HT1080 (cell line): Measurements from ENCODE around the gene LRP1B. TPM values are rescaled to one million over a fixed set of nuclear protein-coding genes. Genes with fewer than 3 reads are reported as not detected.

ENCODE experiments used
- DNase-seq: peaks from one replicate; pipeline ENCODE4 v3.0.0-alpha.2; 2015; ENCODE audit warnings: low read depth
- total RNA-seq: library from RNA; depleted of rRNA; stranded (reverse); fragments of >200 nt; shearing (Covaris generic); gene quantifications from 2 replicates; pipeline ENCODE4 v1.2.3, GENCODE V29; 2014

LRP1B gene
- total RNA-seq, 1 experiment from 2014 or later = 0.05 TPM

GRCh38 chr2:141698500-141698899 is 432.3 kb downstream of the LRP1B start:
- DNase-seq = no peak

DNA sequence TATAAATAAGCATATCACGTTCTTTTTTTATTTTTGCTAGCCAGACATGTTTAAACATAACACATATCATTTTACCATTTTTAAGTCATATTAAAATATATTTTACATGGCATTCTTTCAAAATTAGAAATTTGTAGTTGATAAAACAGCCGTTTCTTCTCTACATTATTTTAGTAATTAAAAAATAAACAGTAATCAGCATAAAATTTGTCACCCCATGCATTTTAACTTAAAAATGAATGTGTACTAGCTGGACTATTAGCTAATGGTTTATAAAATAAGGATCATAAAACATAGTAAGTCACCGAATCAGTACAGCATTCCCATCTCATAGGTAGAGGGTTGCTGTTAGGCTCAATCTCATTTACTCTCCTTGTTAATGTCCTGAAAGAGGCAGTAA is 433.8 kb downstream of the LRP1B start:
- no peak for DNase-seq

- no peak for DNase-seq
These were observed 436.6 kb downstream of the LRP1B start for GRCh38 chr2:141694180-141694579.

DNA sequence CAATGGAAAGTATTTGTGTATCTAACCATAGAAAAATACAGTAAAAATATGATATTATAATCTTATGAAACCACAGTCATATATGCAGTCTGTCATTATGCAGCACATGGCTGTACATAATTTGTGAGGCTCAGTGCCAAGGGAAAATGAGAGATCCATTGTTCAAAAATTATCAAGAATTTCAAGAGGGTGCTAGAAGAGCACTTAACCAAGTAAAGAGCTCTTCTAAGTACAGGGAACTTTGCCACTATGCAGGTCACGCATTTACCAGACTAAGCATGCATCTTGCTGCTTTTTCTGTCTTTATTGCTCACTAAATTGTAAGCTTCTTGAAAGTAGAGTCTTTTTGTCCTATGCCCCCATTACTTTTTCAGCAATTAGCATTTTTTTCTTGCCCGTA is 438.0 kb downstream of the LRP1B start:
- no peak for DNase-seq

DNA sequence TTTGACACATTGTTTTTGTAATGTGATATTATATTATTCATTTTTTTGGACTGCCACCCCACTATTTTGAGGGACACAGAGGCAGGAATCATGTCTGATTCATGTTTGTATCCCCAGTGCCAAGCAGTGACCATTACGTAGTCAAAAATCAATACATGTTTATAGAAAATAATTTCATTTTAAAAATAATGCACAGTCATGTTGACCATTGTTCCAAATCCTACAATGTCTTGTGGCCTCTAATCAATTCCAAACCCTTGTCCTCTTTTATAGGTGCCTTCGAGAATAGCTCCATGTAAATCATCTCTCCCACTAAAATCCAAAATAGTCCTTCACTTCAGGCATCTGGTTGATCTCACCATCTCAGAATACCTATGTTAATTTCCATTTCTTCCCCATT is 454.7 kb downstream of the LRP1B start:
- DNase-seq = no peak

- no peak for DNase-seq
These were observed 464.6 kb downstream of the LRP1B start for GRCh38 chr2:141666191-141666590.

DNA sequence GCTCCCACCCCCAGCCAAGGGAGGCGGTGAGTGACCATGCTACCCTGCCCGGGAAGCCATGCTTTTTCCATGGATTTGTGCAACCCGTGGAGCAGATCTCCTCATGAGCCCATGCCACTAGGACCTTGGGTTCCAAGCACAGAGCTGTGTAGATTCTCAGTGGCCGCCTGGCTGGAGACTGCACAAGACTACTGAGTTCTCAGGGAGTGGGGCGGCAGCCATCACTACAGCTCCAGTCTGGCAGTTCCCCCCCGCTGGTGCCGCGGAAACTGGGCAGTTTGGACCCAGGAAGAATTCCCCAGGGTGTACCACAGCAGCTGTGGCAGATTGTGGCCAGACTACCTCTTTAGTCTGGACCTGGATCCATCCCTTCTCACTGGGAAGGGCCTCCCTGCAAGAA is 470.6 kb downstream of the LRP1B start:
- DNase-seq = no peak

GRCh38 chr2:141654311-141654710 is 476.5 kb downstream of the LRP1B start:
- no peak for DNase-seq

- no peak for DNase-seq
These were observed 477.6 kb downstream of the LRP1B start for GRCh38 chr2:141653184-141653583.

GRCh38 chr2:141652308-141652707 is 478.5 kb downstream of the LRP1B start:
- no peak for DNase-seq

- no peak for DNase-seq
These were observed 483.5 kb downstream of the LRP1B start for GRCh38 chr2:141647353-141647752.

- DNase-seq = peak; percentile 61
These were observed 489.4 kb downstream of the LRP1B start for GRCh38 chr2:141641462-141641861.

- DNase-seq = no peak
These were observed 491.0 kb downstream of the LRP1B start for GRCh38 chr2:141639809-141640208.

DNA sequence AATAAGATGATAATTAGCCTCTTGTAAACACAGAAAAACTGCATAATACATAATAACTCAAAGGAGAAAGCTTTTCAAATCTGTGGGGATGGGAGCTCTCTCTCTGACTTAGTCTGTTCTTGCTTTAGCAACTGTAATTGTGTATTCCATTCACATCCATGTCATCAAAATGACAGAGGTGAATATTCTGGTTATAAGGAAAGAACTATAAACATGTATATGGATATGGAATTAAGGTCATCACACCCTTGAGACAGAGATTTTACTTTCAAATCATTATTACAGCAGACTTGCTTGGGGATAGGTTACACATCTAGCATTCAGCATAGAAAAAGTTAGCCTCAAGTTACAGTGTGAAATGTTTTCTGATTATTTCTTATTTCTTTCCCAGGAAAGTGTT is 497.7 kb downstream of the LRP1B start:
- no peak for DNase-seq

- DNase-seq = no peak
These were observed 500.3 kb downstream of the LRP1B start for GRCh38 chr2:141630407-141630930.

DNA sequence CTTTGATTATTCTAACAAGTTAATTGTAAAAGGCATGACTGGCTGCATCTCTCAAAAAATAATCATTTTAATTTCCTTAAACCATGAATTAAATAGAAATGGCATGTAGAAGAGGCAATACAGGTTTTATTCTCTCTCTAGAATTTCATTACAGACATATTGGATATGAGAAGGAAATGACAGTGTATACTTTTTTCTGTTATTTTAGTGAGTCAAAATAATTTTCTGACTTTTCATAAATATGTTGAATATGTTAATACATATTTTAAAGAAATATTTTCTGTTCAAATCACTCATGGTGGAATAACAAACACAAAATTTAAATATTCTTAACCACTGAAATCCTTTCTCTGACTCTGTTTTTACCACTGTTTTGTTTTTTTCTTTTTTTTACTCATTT is 510.4 kb downstream of the LRP1B start:
- DNase-seq = no peak

GRCh38 chr2:141618457-141618856 is 512.4 kb downstream of the LRP1B start:
- DNase-seq = no peak

DNA sequence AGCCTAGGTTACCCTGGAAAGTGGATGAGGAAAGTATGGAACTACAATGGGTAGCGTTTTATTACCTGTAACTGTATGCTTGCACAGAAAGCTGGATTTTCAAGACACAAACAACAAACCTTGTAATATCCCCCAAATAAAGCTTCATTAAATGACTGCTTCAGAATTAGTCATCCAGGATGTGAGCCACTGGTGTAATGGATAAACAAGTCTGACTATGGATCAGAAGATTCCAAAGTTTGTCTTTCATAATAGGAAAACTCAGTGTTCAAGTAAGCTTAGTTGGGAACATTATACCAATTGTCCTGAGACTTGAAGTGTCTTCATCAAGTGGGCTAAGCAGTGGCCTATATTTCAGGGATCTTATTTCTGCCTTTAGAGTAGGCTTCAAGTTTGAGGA is 518.8 kb downstream of the LRP1B start:
- DNase-seq = peak; percentile 60

GRCh38 chr2:141611176-141611571 is 519.6 kb downstream of the LRP1B start:
- peak; percentile 28 for DNase-seq

DNA sequence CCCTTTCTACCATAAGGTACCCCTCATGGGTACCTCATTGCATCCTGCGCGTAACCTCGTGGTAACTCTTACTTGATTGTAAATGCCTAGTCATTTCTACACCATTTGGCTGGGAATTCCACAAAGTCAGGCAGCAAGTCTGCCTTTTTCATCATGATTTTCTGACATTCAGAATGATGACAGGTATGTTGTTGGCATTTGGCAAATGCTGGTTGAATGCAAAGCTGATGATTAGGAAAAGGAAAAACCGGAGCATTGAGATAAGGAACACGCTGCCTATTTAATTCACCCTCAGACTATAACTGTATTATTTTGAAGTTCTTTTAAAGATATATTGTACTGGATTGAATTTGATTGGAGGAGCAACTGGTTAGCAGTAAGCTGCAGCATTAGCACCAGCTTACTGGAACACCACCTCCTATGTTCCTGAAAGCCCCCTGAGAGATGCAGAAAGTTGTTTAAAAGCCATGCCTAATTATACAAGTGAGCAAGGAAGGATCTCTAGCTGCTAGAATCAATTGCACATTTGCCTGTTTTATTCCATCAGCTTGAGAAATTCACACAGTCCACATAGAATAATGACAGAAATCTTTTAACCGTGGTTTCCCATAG is 520.1 kb downstream of the LRP1B start:
- DNase-seq = no peak

DNA sequence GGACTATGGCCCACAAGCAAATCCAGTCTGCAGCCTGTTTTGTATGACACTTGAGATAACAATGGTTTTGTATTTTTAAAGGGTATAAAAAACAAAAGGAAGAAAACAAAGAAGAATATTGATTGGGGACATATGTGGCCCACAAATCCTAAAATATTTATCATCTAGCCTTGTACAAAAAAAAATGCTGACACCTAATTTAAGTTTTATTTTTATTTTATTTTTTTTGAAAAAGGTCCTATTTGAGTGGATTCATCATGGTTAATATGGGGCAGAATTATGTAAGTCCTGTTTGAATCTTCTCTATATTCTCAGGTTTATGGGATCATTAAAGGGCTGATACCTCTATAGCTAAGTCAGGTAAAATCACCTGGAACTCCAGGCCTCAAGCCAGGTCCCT is 525.7 kb downstream of the LRP1B start:
- DNase-seq = no peak

DNA sequence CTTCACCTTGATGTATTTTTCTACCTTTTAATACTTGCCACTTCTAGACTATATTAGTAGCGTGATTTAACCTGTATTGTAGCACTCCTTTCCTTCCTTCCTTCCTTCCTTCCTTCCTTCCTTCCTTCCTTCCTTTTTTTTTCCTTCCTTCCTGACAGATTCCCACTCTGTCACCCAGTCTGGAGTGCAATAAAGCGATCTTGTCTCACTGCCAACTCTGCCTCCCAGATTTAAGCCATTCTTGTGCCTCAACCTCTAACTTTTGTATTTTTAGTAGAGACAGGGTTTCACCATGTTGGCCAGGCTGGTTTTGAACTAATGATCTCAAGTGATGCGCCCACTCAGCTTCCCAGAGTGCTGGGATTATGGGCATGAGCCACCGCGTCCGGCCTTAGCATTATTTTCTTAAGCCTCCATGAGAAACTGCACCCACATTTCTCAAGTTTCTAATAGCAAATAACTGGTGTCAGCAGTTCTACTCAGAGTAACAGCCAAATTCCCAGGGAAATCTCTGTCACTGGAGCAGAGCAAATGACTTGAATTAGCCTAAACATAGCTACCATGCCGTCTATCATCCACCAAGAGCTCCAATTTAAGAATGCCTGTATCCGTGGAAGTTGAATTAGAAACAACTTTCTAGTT is 529.2 kb downstream of the LRP1B start:
- DNase-seq = no peak

DNA sequence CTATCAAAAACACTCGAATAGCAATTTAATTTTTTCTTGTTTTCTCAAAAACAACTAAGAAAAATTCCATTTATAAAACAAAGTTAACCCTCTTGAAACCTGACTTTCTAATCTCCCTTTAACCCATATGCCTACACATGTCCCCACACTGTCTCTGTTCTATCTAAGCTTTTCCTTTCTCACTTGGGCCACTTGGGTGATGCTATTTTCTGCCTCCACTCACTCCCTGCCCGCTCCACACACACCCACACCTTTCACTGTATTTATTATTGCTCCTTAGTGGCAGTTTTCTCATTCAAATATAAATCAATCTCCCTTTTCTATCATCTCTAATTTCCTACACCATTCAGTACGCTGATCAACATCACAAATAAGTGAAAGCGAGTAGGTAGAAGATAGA is 531.1 kb downstream of the LRP1B start:
- no peak for DNase-seq
